Neural cell (in vitro differentiated cells): ENCODE results near the gene PROX2. TPM values are rescaled to one million over a fixed set of nuclear protein-coding genes. Genes with fewer than 3 reads are reported as not detected.

Experiments
- H2AFZ ChIP-seq: fragments of 200-600, 300-800 bp; sonication (generic), shearing (Covaris generic); 2 replicates; pipeline ENCODE4 v1.6.0; 2014; ENCODE audit warnings: low read depth, mild to moderate bottlenecking, antibody characterized with exemption, low read length, moderate library complexity
- H3F3A ChIP-seq: fragments of 200-600 bp; shearing (Covaris generic); 2 replicates; pipeline ENCODE4 v1.6.1; 2016; ENCODE audit warnings: mild to moderate bottlenecking, moderate library complexity, mixed read lengths, antibody characterized with exemption, low read length; ENCODE audit not compliant: insufficient read depth, poor library complexity, severe bottlenecking
- H3K27ac ChIP-seq: fragments of 200-600, 300-800 bp; sonication (generic), shearing (Covaris generic); 2 replicates; pipeline ENCODE4 v1.5.1; 2014; ENCODE audit warnings: mild to moderate bottlenecking, low read length, moderate library complexity
- H3K27me3 ChIP-seq: fragments of 300-800, 200-600 bp; sonication (generic), shearing (Covaris generic); 2 replicates; pipeline ENCODE4 v1.6.0; 2014; ENCODE audit warnings: mild to moderate bottlenecking, low read depth, low read length, moderate library complexity; ENCODE audit not compliant: insufficient read depth
- H3K36me3 ChIP-seq: fragments of 300-800, 200-600 bp; sonication (generic), shearing (Covaris generic); 2 replicates; pipeline ENCODE4 v1.5.1; 2014; ENCODE audit warnings: mild to moderate bottlenecking, antibody characterized with exemption, low read length, moderate library complexity; ENCODE audit not compliant: insufficient read depth
- H3K4me2 ChIP-seq: fragments of 300-800, 200-600 bp; sonication (generic), shearing (Covaris generic); 2 replicates; pipeline ENCODE4 v1.6.0; 2014; ENCODE audit warnings: mild to moderate bottlenecking, low read length
- H3K4me3 ChIP-seq: fragments of 300-800, 200-600 bp; sonication (generic), shearing (Covaris generic); 2 replicates; pipeline ENCODE4 v1.5.1; 2014; ENCODE audit warnings: mild to moderate bottlenecking, low read length, moderate library complexity
- H3K79me2 ChIP-seq: fragments of 200-600 bp; shearing (Covaris generic); replicated peaks from 2 replicates; pipeline ENCODE4 v1.6.0; 2014; ENCODE audit warnings: mild to moderate bottlenecking, low read length, moderate library complexity; ENCODE audit not compliant: insufficient read depth
- H3K9ac ChIP-seq: fragments of 300-800, 200-600 bp; sonication (generic), shearing (Covaris generic); 2 replicates; pipeline ENCODE4 v1.6.1; 2016; ENCODE audit warnings: mild to moderate bottlenecking, low read length, mixed read lengths
- H3K9me2 ChIP-seq: fragments of 200-600 bp; shearing (Covaris generic); 2 replicates; pipeline ENCODE4 v1.6.1; 2016; ENCODE audit warnings: mild to moderate bottlenecking, low read length, mixed read lengths; ENCODE audit not compliant: insufficient read depth
- H3K9me3 ChIP-seq: fragments of 200-600, 300-800 bp; sonication (generic), shearing (Covaris generic); 2 replicates; pipeline ENCODE4 v1.6.1; 2016; ENCODE audit warnings: mild to moderate bottlenecking, mixed run types, low read length, moderate library complexity, mixed read lengths
- H4K20me1 ChIP-seq: fragments of 200-600 bp; shearing (Covaris generic); 2 replicates; pipeline ENCODE4 v1.6.1; 2016; ENCODE audit warnings: mild to moderate bottlenecking, mixed run types; ENCODE audit not compliant: insufficient read depth
- CTCF ChIP-seq: fragments of 450-650 bp; IDR thresholded peaks from 2 replicates; pipeline ENCODE4 v1.5.1; 2014; ENCODE audit warnings: antibody characterized with exemption, mild to moderate bottlenecking, moderate library complexity; ENCODE audit not compliant: poor library complexity, severe bottlenecking
- EP300 ChIP-seq: fragments of 450-650 bp; conservative IDR thresholded peaks from 2 replicates; pipeline ENCODE4 v1.6.1; 2014; ENCODE audit warnings: antibody characterized with exemption, mild to moderate bottlenecking, moderate library complexity; ENCODE audit not compliant: poor library complexity, severe bottlenecking
- EZH2 ChIP-seq: fragments of 200-600, 300-800 bp; shearing (Covaris generic), sonication (generic); IDR thresholded peaks from 2 replicates; pipeline ENCODE4 v1.6.1; 2014; ENCODE audit warnings: antibody characterized with exemption, low read length, borderline replicate concordance, mild to moderate bottlenecking; ENCODE audit not compliant: insufficient read depth, poor library complexity, severe bottlenecking
- MXI1 ChIP-seq: fragments of 450-650 bp; conservative IDR thresholded peaks from 2 replicates; pipeline ENCODE4 v1.6.1; 2014; ENCODE audit warnings: antibody characterized with exemption, mild to moderate bottlenecking; ENCODE audit not compliant: poor library complexity, severe bottlenecking
- POLR2AphosphoS5 ChIP-seq: IDR thresholded peaks from 2 replicates; pipeline ENCODE4 v1.6.1; 2012
- RAD21 ChIP-seq: fragments of 450-650 bp; conservative IDR thresholded peaks from 2 replicates; pipeline ENCODE4 v1.6.1; 2014; ENCODE audit warnings: antibody characterized with exemption, mild to moderate bottlenecking, moderate library complexity
- REST ChIP-seq: IDR thresholded peaks from 2 replicates; pipeline ENCODE4 v1.6.1; 2012; ENCODE audit warnings: borderline replicate concordance
- SMC3 ChIP-seq: fragments of 450-650 bp; conservative IDR thresholded peaks from 2 replicates; pipeline ENCODE4 v1.6.1; 2014; ENCODE audit warnings: antibody characterized with exemption, mild to moderate bottlenecking, moderate library complexity; ENCODE audit not compliant: poor library complexity
- TAF1 ChIP-seq: IDR thresholded peaks from 2 replicates; pipeline ENCODE4 v1.6.1; 2012; ENCODE audit warnings: low read depth
- polyA plus RNA-seq: library from polyadenylated mRNA; depleted of rRNA; stranded (reverse); fragments of >200 nt; gene quantifications from 2 replicates; pipeline ENCODE4 v1.2.3, GENCODE V29; 2014

Gene PROX2
- polyA plus RNA-seq, 1 donor from 2014 or later: not detected

- TF ChIP-seq CTCF: no peak
- TF ChIP-seq TAF1: no peak
- no peak for TF ChIP-seq RAD21
- TF ChIP-seq SMC3: no peak
- no peak for TF ChIP-seq POLR2AphosphoS5
- no peak for TF ChIP-seq REST
- no peak for TF ChIP-seq MXI1
- no peak for TF ChIP-seq EZH2
- no peak for TF ChIP-seq EP300
- Histone ChIP-seq H3K9ac (no peak overlapping the region), H3K79me2 (no peaks in the 10 kb centered on the region), H4K20me1 (no peaks in the 10 kb centered on the region), H3K9me2 (no peaks in the 10 kb centered on the region), H3K27ac (no peak overlapping the region), H3K4me2 (no peak overlapping the region), H3K9me3 (no peaks in the 10 kb centered on the region), H3F3A (no peaks in the 10 kb centered on the region), H3K36me3 (no peaks in the 10 kb centered on the region), H3K4me3 (no peak overlapping the region), H2AFZ (no peak overlapping the region), H3K27me3 (no peaks in the 10 kb centered on the region)
These were observed 34.0 kb upstream of the PROX2 start for GRCh38 chr14:74909911-74910310.

- Histone ChIP-seq H3K79me2 (no peaks in the 10 kb centered on the region), H3K4me3 (no peak overlapping the region), H2AFZ (no peak overlapping the region), H3K9ac (no peak overlapping the region), H3K27ac (no peak overlapping the region), H3K9me3 (no peaks in the 10 kb centered on the region), H3F3A (no peaks in the 10 kb centered on the region), H3K27me3 (no peaks in the 10 kb centered on the region), H3K9me2 (no peaks in the 10 kb centered on the region), H3K36me3 (no peaks in the 10 kb centered on the region), H4K20me1 (no peaks in the 10 kb centered on the region), H3K4me2 (no peak overlapping the region)
- TF ChIP-seq REST (no peak), SMC3 (no peak), EZH2 (no peak), POLR2AphosphoS5 (no peak), RAD21 (no peak), MXI1 (no peak), EP300 (no peak), CTCF (no peak), TAF1 (no peak)
These were observed 33.6 kb upstream of the PROX2 start for GRCh38 chr14:74909501-74909900.
